Liver (tissue), 3 donors: Measurements from ENCODE around the gene ATP2A1.

Source experiments
- ATF3 ChIP-seq: IDR thresholded peaks from 2 replicates; pipeline ENCODE4 v1.6.1; 2016; ENCODE audit warnings: antibody characterized with exemption
- CTCF ChIP-seq: fragments of 150-350 bp; IDR thresholded peaks from 2 replicates; pipeline ENCODE4 v1.5.1; 2017; ENCODE audit warnings: improper control_type of control experiment, low read depth, low read length; ENCODE audit not compliant: missing input control
- EGR1 ChIP-seq, 2 donors: IDR thresholded peaks; 2 replicates each; pipeline ENCODE4 v1.6.1; 2016 to 2018; ENCODE audit warnings: antibody characterized with exemption in 2 of 2, low read depth in 2 of 2
- JUND ChIP-seq, 2 donors: IDR thresholded peaks; 2 replicates each; pipeline ENCODE4 v1.6.1; 2016; ENCODE audit warnings: antibody characterized with exemption in 2 of 2
- MAX ChIP-seq: IDR thresholded peaks from 2 replicates; pipeline ENCODE4 v1.6.1; 2016; ENCODE audit warnings: antibody characterized with exemption
- RAD21 ChIP-seq, 2 donors: IDR thresholded peaks; 2 replicates each; pipeline ENCODE4 v1.6.1; 2016; ENCODE audit warnings: antibody characterized with exemption in 2 of 2, mild to moderate bottlenecking in 2 of 2
- REST ChIP-seq: IDR thresholded peaks from 2 replicates; pipeline ENCODE4 v1.6.1; 2016; ENCODE audit warnings: antibody characterized with exemption, mild to moderate bottlenecking
- YY1 ChIP-seq: IDR thresholded peaks from 2 replicates; pipeline ENCODE4 v1.6.1; 2016; ENCODE audit warnings: antibody characterized with exemption, mild to moderate bottlenecking
- ZBTB33 ChIP-seq: IDR thresholded peaks from 2 replicates; pipeline ENCODE4 v1.6.1; 2016; ENCODE audit warnings: antibody characterized with exemption
- donor health status: healthy.
- donor health status: healthy.

- TF ChIP-seq REST, result no peak
- no peak for TF ChIP-seq CTCF
- TF ChIP-seq ATF3, result no peak
- TF ChIP-seq RAD21 (IDR thresholded peaks at IDR 0.05), result no peak
- no peak for TF ChIP-seq JUND (IDR thresholded peaks at IDR 0.05)
- TF ChIP-seq MAX, result no peak
- TF ChIP-seq YY1, result no peak
- TF ChIP-seq EGR1 (IDR thresholded peaks at IDR 0.05; ENCODE audit: low read depth in 2 of 2), result no peak
- TF ChIP-seq ZBTB33, result no peak
Observed at GRCh38 chr16:28880589-28880915, 2.3 kb downstream of the ATP2A1 start.
